GM12878 (cell line): ENCODE measurements around the gene TMEM9B. TPM values are rescaled to one million over a fixed set of nuclear protein-coding genes. Genes with fewer than 3 reads are reported as not detected.
"Not testable (repeated sequence)": the region's sequence is repeated elsewhere in the genome, so short reads cannot be mapped to it uniquely, and the experiment has no call there.

Source experiments
- ATAC-seq: fragments of 200-7000 bp; cut with Tn5 transposase; 3 replicates; pipeline ENCODE4 v1.9.1; 2020; ENCODE audit warnings: mild to moderate bottlenecking, moderate library complexity
- BruUV-seq: library from RNA; stranded (reverse); fragments of 400-500 nt; replicated peaks from 2 replicates; lab custom pipeline; 2021; lab: Mats Ljungman, UMichigan
- CTCF ChIA-PET: fragments of 300-600 bp; sonication (Branson Sonifier 250); formaldehyde crosslinking; extraction: SDS; loops from one replicate; lab custom pipeline; 2021; ENCODE audit warnings: inconsistent platforms; lab: Yijun Ruan, JAX
- POLR2A ChIA-PET: fragments of 350-600 bp; formaldehyde crosslinking; extraction: SDS; loops from one replicate; lab custom pipeline; 2021; ENCODE audit warnings: inconsistent platforms; lab: Charles Lee
- RAD21 ChIA-PET: fragments of 300-600 bp; sonication (Branson Sonifier 250); formaldehyde crosslinking; loops from one replicate; lab custom pipeline; 2023; ENCODE audit warnings: antibody characterized with exemption; ENCODE audit not compliant: unreplicated experiment; lab: Charles Lee
- SMC1A ChIA-PET: fragments of 300-600 bp; sonication (Branson Sonifier 250); formaldehyde crosslinking; loops from one replicate; lab custom pipeline; 2023; ENCODE audit not compliant: unreplicated experiment, uncharacterized antibody; lab: Charles Lee
- DNase-seq: peaks from one replicate; pipeline ENCODE4 v3.0.0-alpha.2; 2011; ENCODE audit warnings: low read depth, low spot score
- FAIRE-seq: peaks from 3 replicates; lab custom pipeline; 2011; peaks lifted over from hg19 to GRCh38; lab: Jason Lieb, UNC
- H2AFZ ChIP-seq: 2 replicates; pipeline ENCODE4 v1.6.0; 2011; ENCODE audit warnings: low read depth, low read length, control low read depth; ENCODE audit not compliant: control insufficient read depth
- H3K27ac ChIP-seq: 2 replicates; pipeline ENCODE4 v1.5.1; 2011; ENCODE audit warnings: control low read depth; ENCODE audit not compliant: control insufficient read depth, insufficient read depth
- H3K27me3 ChIP-seq, 2 experiments: replicated peaks in 1 of 2; 2 replicates each; pipeline versions ENCODE4 v1.6.0 to v1.6.1; 2011; ENCODE audit warnings: low read length in 1 of 2; ENCODE audit not compliant: control insufficient read depth in 2 of 2, insufficient read depth in 2 of 2
- H3K36me3 ChIP-seq, 2 experiments: 2 replicates each; pipeline ENCODE4 v1.5.1; 2011; ENCODE audit warnings: low read length in 1 of 2; ENCODE audit not compliant: control insufficient read depth in 2 of 2, insufficient read depth in 2 of 2
- H3K4me1 ChIP-seq: 2 replicates; pipeline ENCODE4 v1.6.1; 2011; ENCODE audit warnings: mild to moderate bottlenecking, low read length, moderate library complexity, mixed read lengths; ENCODE audit not compliant: control insufficient read depth, insufficient read depth
- H3K4me2 ChIP-seq: 2 replicates; pipeline ENCODE4 v1.6.0; 2011; ENCODE audit warnings: control low read depth; ENCODE audit not compliant: control insufficient read depth, insufficient read depth
- H3K4me3 ChIP-seq: fragments of 200-600 bp; sonication (generic); 2 replicates; pipeline ENCODE4 v1.5.1; 2016
- H3K79me2 ChIP-seq: 2 replicates; pipeline ENCODE4 v1.6.0; 2011; ENCODE audit warnings: low read length; ENCODE audit not compliant: control insufficient read depth, insufficient read depth
- H3K9ac ChIP-seq: 2 replicates; pipeline ENCODE4 v1.8.0; 2011; ENCODE audit warnings: low read length, control low read depth, mixed read lengths; ENCODE audit not compliant: control insufficient read depth, insufficient read depth
- H3K9me3 ChIP-seq: replicated peaks from 3 replicates; pipeline ENCODE4 v1.5.1; 2011; ENCODE audit warnings: mild to moderate bottlenecking, low read length; ENCODE audit not compliant: control insufficient read depth, insufficient read depth
- H4K20me1 ChIP-seq: 2 replicates; pipeline ENCODE4 v1.6.0; 2011; ENCODE audit not compliant: control insufficient read depth, insufficient read depth
- ATF7 ChIP-seq: fragments of 450-650 bp; IDR thresholded peaks from 2 replicates; pipeline ENCODE4 v1.6.1; 2016; ENCODE audit warnings: low read depth, mild to moderate bottlenecking
- CEBPZ ChIP-seq: fragments of 150-350 bp; IDR thresholded peaks from 2 replicates; pipeline ENCODE4 v1.6.1; 2016; ENCODE audit warnings: low read depth, low read length
- CTCF ChIP-seq, 3 experiments: IDR thresholded peaks in 2 of 3; conservative IDR thresholded peaks in 1 of 3; 2 replicates each; pipeline ENCODE4 v1.5.1; 2011; ENCODE audit warnings: low read depth in 3 of 3, low read length in 3 of 3, mild to moderate bottlenecking in 3 of 3, control low read depth in 2 of 3, moderate library complexity in 2 of 3, inconsistent platforms in 1 of 3, mixed read lengths in 1 of 3; ENCODE audit not compliant: control insufficient read depth in 2 of 3, insufficient read depth in 1 of 3; ENCODE audit errors: extremely low read depth in 1 of 3
- KAT2A ChIP-seq: conservative IDR thresholded peaks from 2 replicates; pipeline ENCODE4 v1.6.1; 2011; ENCODE audit warnings: low read depth, low read length; ENCODE audit not compliant: control insufficient read depth
- NBN ChIP-seq: fragments of 450-650 bp; IDR thresholded peaks from 2 replicates; pipeline ENCODE4 v1.6.1; 2016
- SKIL ChIP-seq: fragments of 450-650 bp; IDR thresholded peaks from 2 replicates; pipeline ENCODE4 v1.6.1; 2017; ENCODE audit warnings: mild to moderate bottlenecking, low read depth, inconsistent platforms; ENCODE audit not compliant: poor library complexity, severe bottlenecking
- SUZ12 ChIP-seq: fragments of 200-600 bp; sonication (generic); IDR thresholded peaks from one replicate; pipeline ENCODE4 v1.6.1; 2018; ENCODE audit warnings: antibody characterized with exemption, mild to moderate bottlenecking; ENCODE audit not compliant: unreplicated experiment
- ZZZ3 ChIP-seq: IDR thresholded peaks from 2 replicates; pipeline ENCODE4 v1.6.1; 2011; ENCODE audit warnings: low read depth; ENCODE audit not compliant: control insufficient read depth, insufficient read length
- WGBS: methylation state at CpG from one replicate; pipeline ENCODE4 v1.1.6; 2016; ENCODE audit warnings: low lambda C conversion rate; ENCODE audit not compliant: insufficient replicate concordance, insufficient coverage; ENCODE audit errors: missing lambda C conversion rate; 5-methylcytosine and 5-hydroxymethylcytosine counted together
- in situ Hi-C: fragments of 300-500 bp; cut with MboI; formaldehyde crosslinking; loops from 9 replicates; pipeline ENCODE4 v1.14.3; 2018; ENCODE audit warnings: mixed read lengths
- intact Hi-C: fragments of 100-400 bp; cut with micrococcal nuclease; formaldehyde crosslinking; loops from one replicate; pipeline ENCODE4 v1.14.2; 2022; ENCODE audit not compliant: unreplicated experiment
- polyA plus RNA-seq, 11 experiments: library from polyadenylated mRNA; depleted of rRNA in 4 of 11; unstranded in 6 of 11; stranded (reverse) in 5 of 11; fragments of >200 nt; fragmentation: Nextera tagmentation in 4 of 11; fragmentation: Illumina TruSeq in 1 of 11; extraction: Ambion mirVana in 4 of 11; extraction: Trizol in 1 of 11; gene quantifications; 1 replicate in 1 of 11; 2 replicates in 10 of 11; pipeline versions ENCODE4 v1.2.1 to v1.2.3, GENCODE V29; 2011 to 2016; ENCODE audit warnings: inconsistent platforms in 2 of 11, missing spikeins in 2 of 11, low read depth in 1 of 11
- total RNA-seq, 4 experiments: library from RNA; depleted of rRNA in 3 of 4; stranded (reverse); fragments of >200 nt in 3 of 4; fragmentation: Illumina TruSeq in 1 of 4; extraction: Trizol in 1 of 4; gene quantifications; 2 replicates each; pipeline versions ENCODE4 v1.2.1 to v1.2.3, GENCODE V29; 2013 to 2021

TMEM9B gene
- total and polyA plus RNA-seq, 10 of the 15 experiments (the other 5 are each of a cell fraction or from before 2014, with no cell fraction given), result 11.5 to 54.0 (median 30.0) TPM

GRCh38 chr11:8979365-8979764 is 15.1 kb upstream of the TMEM9B start:
- H3K4me2 ChIP-seq, CTCF ChIA-PET, FAIRE-seq, POLR2A ChIA-PET, H3K4me3 ChIP-seq, intact Hi-C loops, H2AFZ ChIP-seq, DNase-seq, SMC1A ChIA-PET, H3K9ac ChIP-seq, BruUV-seq, H3K27ac ChIP-seq, H3K79me2 ChIP-seq, H3K36me3 ChIP-seq, in situ Hi-C loops, H3K4me1 ChIP-seq, RAD21 ChIA-PET, H3K9me3 ChIP-seq, H4K20me1 ChIP-seq, H3K27me3 ChIP-seq, ATAC-seq: not testable (repeated sequence)
- WGBS, result 80% methylated on average over 5 of the region's 7 CpGs

- no peaks in the 10 kb centered on the region for H4K20me1 ChIP-seq
- H3K27me3 ChIP-seq, result no peaks in the 10 kb centered on the region
- CTCF ChIA-PET, result no interaction called here
- no peak for TF ChIP-seq CEBPZ
- no peak for TF ChIP-seq SKIL
- no peak for TF ChIP-seq ZZZ3
- no peak for TF ChIP-seq NBN
- no peak for TF ChIP-seq SUZ12
- TF ChIP-seq CTCF (IDR thresholded peaks at IDR 0.05 in 2 of 3, conservative IDR thresholded peaks at IDR 0.05 in 1 of 3; ENCODE audit: control insufficient read depth in 2 of 3, extremely low read depth in 1 of 3, insufficient read depth in 1 of 3, low read depth in 3 of 3, low read length in 3 of 3), result no peak
- no peak for TF ChIP-seq ATF7
- no peak for TF ChIP-seq KAT2A
- TF ChIP-seq, all 136 proteins: peak for 0
- ChIA-PET RAD21 (no interaction called here), SMC1A (interaction anchor here (1.1 to 2.1 kb wide), 2 partner anchors 12 to 604 kb away, joined by 3 to 7 read pairs; no protein-coding TSS in a partner anchor), POLR2A (no interaction called here)
- DNase-seq (no peak), FAIRE-seq (no peak), ATAC-seq (no peak)
- in situ Hi-C loops, result no loop called here
- Histone ChIP-seq H3K4me2 (no peak overlapping the region), H3K4me3 (no peak overlapping the region), H3K79me2 (no peaks in the 10 kb centered on the region), H3K4me1 (no peaks in the 10 kb centered on the region), H3K9ac (no peak overlapping the region), H3K36me3 (no peaks in the 10 kb centered on the region), H3K9me3 (no peaks in the 10 kb centered on the region), H3K27ac (no peak overlapping the region), H2AFZ (no peak overlapping the region)
- BruUV-seq, result no TSS peak
- intact Hi-C loops, result no loop called here
- WGBS, result 89% methylated on average over 3 of the region's 3 CpGs
These were observed 8.9 kb upstream of the TMEM9B start for GRCh38 chr11:8973121-8973520.
